Measurements from ENCODE around the gene RPL27A.

Gene RPL27A

GRCh38 chr11:8676458-8676857 lies 6.1 kb upstream of the RPL27A start:
- no peak for DNase-seq

GRCh38 chr11:8679006-8679405 lies 3.6 kb upstream of the RPL27A start:
- DNase-seq: no peak

GRCh38 chr11:8681837-8682302 lies 722 bp upstream of the RPL27A start:
- no peak for DNase-seq

GRCh38 chr11:8683115-8683807 lies 669 bp downstream of the RPL27A start:
- no peak for DNase-seq

GRCh38 chr11:8684600-8685290 lies 2.2 kb downstream of the RPL27A start:
- no peak for DNase-seq

- DNase-seq: no peak
Observed at GRCh38 chr11:8685306-8685705, 2.7 kb downstream of the RPL27A start.

GRCh38 chr11:8685820-8686219 lies 3.2 kb downstream of the RPL27A start:
- DNase-seq: no peak

GRCh38 chr11:8686325-8686724 lies 3.7 kb downstream of the RPL27A start:
- no peak for DNase-seq

- DNase-seq: peak; percentile 96
Observed at GRCh38 chr11:8688414-8689362, 6.1 kb downstream of the RPL27A start.

GRCh38 chr11:8689726-8690255 lies 7.2 kb downstream of the RPL27A start:
- DNase-seq: no peak

- DNase-seq: no peak
Observed at GRCh38 chr11:8690374-8691342, 8.1 kb downstream of the RPL27A start.

GRCh38 chr11:8691601-8692000 lies 9.0 kb downstream of the RPL27A start:
- no peak for DNase-seq

GRCh38 chr11:8692417-8692816 lies 9.8 kb downstream of the RPL27A start:
- DNase-seq: no peak

- DNase-seq: no peak
Observed at GRCh38 chr11:8693010-8693551, 10.5 kb downstream of the RPL27A start.

GRCh38 chr11:8693555-8693954 lies 11.0 kb downstream of the RPL27A start:
- DNase-seq: no peak

GRCh38 chr11:8694137-8694536 lies 11.5 kb downstream of the RPL27A start:
- DNase-seq: no peak

GRCh38 chr11:8697054-8697453 lies 14.5 kb downstream of the RPL27A start:
- no peak for DNase-seq

GRCh38 chr11:8698379-8698851 lies 15.8 kb downstream of the RPL27A start:
- DNase-seq: no peak

- DNase-seq: no peak
Observed at GRCh38 chr11:8698917-8699441, 16.4 kb downstream of the RPL27A start.

- no peak for DNase-seq
Observed at GRCh38 chr11:8699903-8700302, 17.3 kb downstream of the RPL27A start.
